Kidney (tissue), 14 donors: ENCODE results near the gene HBS1L. TPM values are rescaled to one million over a fixed set of nuclear protein-coding genes. Genes with fewer than 3 reads are reported as not detected.

Experiments
- DNase-seq, 5 donors: peaks; one replicate each; pipeline ENCODE4 v3.0.0-alpha.2; 2013 to 2020
- FAIRE-seq: peaks from 2 replicates; lab custom pipeline; 2012; peaks lifted over from hg19 to GRCh38; lab: Jason Lieb, UNC
- H3K27ac ChIP-seq, 2 donors: one replicate each; pipeline ENCODE4 v1.7.0; 2013; ENCODE audit warnings: low read depth in 2 of 2, low read length in 2 of 2, inconsistent platforms in 1 of 2
- H3K27me3 ChIP-seq: one replicate; pipeline ENCODE4 v1.7.1; 2013; ENCODE audit warnings: low read length, inconsistent platforms; ENCODE audit not compliant: control insufficient read depth, insufficient read depth
- H3K36me3 ChIP-seq, 3 donors: one replicate each; pipeline versions ENCODE4 v1.7.0 to v1.7.1; 2013; ENCODE audit warnings: low read length in 3 of 3, control low read depth in 1 of 3, inconsistent platforms in 1 of 3; ENCODE audit not compliant: insufficient read depth in 3 of 3, control insufficient read depth in 2 of 3
- H3K4me1 ChIP-seq, 3 donors: one replicate each; pipeline versions ENCODE4 v1.7.0 to v1.7.1; 2013; ENCODE audit warnings: low read length in 3 of 3, inconsistent platforms in 1 of 3, low read depth in 1 of 3; ENCODE audit not compliant: control insufficient read depth in 2 of 3, insufficient read depth in 2 of 3
- H3K4me3 ChIP-seq, 3 donors: one replicate each; pipeline versions ENCODE4 v1.7.0 to v1.8.1; 2013; ENCODE audit warnings: low read length in 3 of 3, control low read depth in 1 of 3, inconsistent platforms in 1 of 3
- H3K9ac ChIP-seq, 3 donors: one replicate each; pipeline versions ENCODE4 v1.7.0 to v1.7.1; 2013; ENCODE audit warnings: low read length in 3 of 3, control low read depth in 1 of 3, inconsistent platforms in 1 of 3
- H3K9me3 ChIP-seq, 3 donors: one replicate each; pipeline versions ENCODE4 v1.7.0 to v1.7.1; 2013; ENCODE audit warnings: low read length in 3 of 3, control low read depth in 1 of 3, inconsistent platforms in 1 of 3; ENCODE audit not compliant: control insufficient read depth in 2 of 3, insufficient read depth in 1 of 3
- CTCF ChIP-seq: IDR thresholded peaks from 3 replicates; pipeline ENCODE4 v1.5.1; 2012; ENCODE audit warnings: mild to moderate bottlenecking, moderate library complexity, borderline replicate concordance; ENCODE audit not compliant: insufficient read depth; ENCODE audit errors: extremely low read depth
- intact Hi-C: fragments of 100-400 bp; cut with DNase I; formaldehyde crosslinking; loops from one replicate; pipeline ENCODE4 v1.11.1; 2022
- polyA plus RNA-seq: library from polyadenylated mRNA; stranded (reverse); fragments of 350-450 nt; fragmentation: Illumina TruSeq; extraction: RNeasy Lipid Tissue Mini Kit (QIAGEN cat#74804); gene quantifications from one replicate; pipeline ENCODE4 v1.2.3, GENCODE V29; 2014; ENCODE audit warnings: low read depth, low replicate concordance; ENCODE audit not compliant: insufficient read depth
- total RNA-seq: library from RNA; stranded (reverse); fragmentation: NEBNext Ultra II Directional; extraction: Animal tissue kit (Norgen Biotek cat#: 25700); gene quantifications from one replicate; pipeline ENCODE4 v1.2.1, GENCODE V29; 2021
- donor health status: control.
- donor health status: control.
- donor health status: control.
- donor health status: control.
- donor health status: control.
- donor health status: DM: yes; HTN: yes; CAD: no.
- donor health status: Normal renal cell carcinoma (clear cell type).

Gene HBS1L
- total and polyA plus RNA-seq, 2 donors from 2014 or later, result 21.0 to 59.1 TPM

GRCh38 chr6:135071541-135071940, 16.9 kb upstream of the HBS1L start:
- TF ChIP-seq CTCF, result no peak
- Histone ChIP-seq H3K36me3 (no peaks in the 10 kb centered on the region), H3K9ac (no peak overlapping the region), H3K4me1 (no peaks in the 10 kb centered on the region), H3K4me3 (no peak overlapping the region), H3K9me3 (no peaks in the 10 kb centered on the region), H3K27ac (no peak overlapping the region), H3K27me3 (no peaks in the 10 kb centered on the region)
- DNase-seq (no peak), FAIRE-seq (no peak)
- intact Hi-C loops, result no loop called here

GRCh38 chr6:135067911-135068310, 13.3 kb upstream of the HBS1L start:
- H3K4me3 ChIP-seq, result no peak overlapping the region
- H3K27me3 ChIP-seq, result no peaks in the 10 kb centered on the region
- intact Hi-C loops, result no loop called here
- H3K4me1 ChIP-seq, result no peaks in the 10 kb centered on the region
- no peak for FAIRE-seq
- H3K36me3 ChIP-seq, result no peaks in the 10 kb centered on the region
- no peak overlapping the region for H3K27ac ChIP-seq
- TF ChIP-seq CTCF, result no peak
- H3K9ac ChIP-seq, result no peak overlapping the region
- no peak for DNase-seq
- H3K9me3 ChIP-seq, result no peaks in the 10 kb centered on the region

- no peaks in the 10 kb centered on the region for H3K27me3 ChIP-seq
- no peaks in the 10 kb centered on the region for H3K4me1 ChIP-seq
- H3K4me3 ChIP-seq, result no peak overlapping the region
- DNase-seq (no peak), FAIRE-seq (no peak)
- intact Hi-C loops, result no loop called here
- H3K9me3 ChIP-seq, result no peaks in the 10 kb centered on the region
- no peak overlapping the region for H3K27ac ChIP-seq
- no peak for TF ChIP-seq CTCF
- H3K36me3 ChIP-seq, result no peaks in the 10 kb centered on the region
- no peak overlapping the region for H3K9ac ChIP-seq
Measured at GRCh38 chr6:135066806-135067205, 12.2 kb upstream of the HBS1L start.

GRCh38 chr6:135066397-135066796, 11.8 kb upstream of the HBS1L start:
- Histone ChIP-seq H3K36me3 (no peaks in the 10 kb centered on the region), H3K9ac (no peak overlapping the region), H3K4me1 (no peaks in the 10 kb centered on the region), H3K27me3 (no peaks in the 10 kb centered on the region), H3K27ac (no peak overlapping the region), H3K9me3 (no peaks in the 10 kb centered on the region), H3K4me3 (no peak overlapping the region)
- no peak for TF ChIP-seq CTCF
- intact Hi-C loops, result no loop called here
- DNase-seq (no peak), FAIRE-seq (no peak)
